Fibroblast of lung (primary cell): ENCODE measurements around the gene HOXA9. TPM values are rescaled to one million over a fixed set of nuclear protein-coding genes. Genes with fewer than 3 reads are reported as not detected.
A peak's percentile ranks its signal among the peaks of the same experiment; 100 is the strongest.

ENCODE experiments used
- DNase-seq, 2 donors: peaks; one replicate each; pipeline versions ENCODE4 v3.0.0 to v3.0.0-alpha.2; 2010; ENCODE audit warnings: low read depth in 2 of 2
- H2AFZ ChIP-seq: 2 replicates; pipeline ENCODE4 v1.5.1; 2012; ENCODE audit warnings: low read length, control low read depth, inconsistent platforms
- H3K27ac ChIP-seq: 2 replicates; pipeline ENCODE4 v1.5.1; 2011; ENCODE audit warnings: low read length, control low read depth; ENCODE audit not compliant: insufficient read depth
- H3K27me3 ChIP-seq: 2 replicates; pipeline ENCODE4 v1.5.1; 2011; ENCODE audit warnings: mild to moderate bottlenecking, low read length; ENCODE audit not compliant: control insufficient read depth, insufficient read depth
- H3K36me3 ChIP-seq: 2 replicates; pipeline ENCODE4 v1.5.1; 2011; ENCODE audit warnings: low read length; ENCODE audit not compliant: control insufficient read depth, insufficient read depth
- H3K4me1 ChIP-seq: 2 replicates; pipeline ENCODE4 v1.5.1; 2011; ENCODE audit warnings: low read length; ENCODE audit not compliant: control insufficient read depth, insufficient read depth; ENCODE audit errors: extremely low read depth
- H3K4me2 ChIP-seq: 2 replicates; pipeline ENCODE4 v1.5.1; 2011; ENCODE audit warnings: low read length, control low read depth; ENCODE audit not compliant: insufficient read depth; ENCODE audit errors: extremely low read depth
- H3K4me3 ChIP-seq, 4 experiments: fragments of 200-600 bp in 1 of 4; sonication (generic) in 1 of 4; replicated peaks in 1 of 4; 2 replicates each; pipeline ENCODE4 v1.5.1; 2011 to 2016; ENCODE audit warnings: low read length in 4 of 4, low read depth in 3 of 4, mild to moderate bottlenecking in 3 of 4, control low read depth in 2 of 4, inconsistent platforms in 1 of 4, mixed read lengths in 1 of 4; ENCODE audit not compliant: insufficient read depth in 1 of 4; ENCODE audit errors: control extremely low read depth in 1 of 4
- H3K79me2 ChIP-seq: 2 replicates; pipeline ENCODE4 v1.5.1; 2012; ENCODE audit warnings: mild to moderate bottlenecking, low read length, inconsistent platforms; ENCODE audit not compliant: control insufficient read depth, insufficient read depth
- H3K9ac ChIP-seq: 2 replicates; pipeline ENCODE4 v1.5.1; 2011; ENCODE audit warnings: mild to moderate bottlenecking, low read length, control low read depth; ENCODE audit not compliant: insufficient read depth
- H3K9me3 ChIP-seq: 2 replicates; pipeline ENCODE4 v1.5.1; 2012; ENCODE audit warnings: low read depth, low read length; ENCODE audit not compliant: control insufficient read depth, insufficient read depth
- H4K20me1 ChIP-seq: 2 replicates; pipeline ENCODE4 v1.5.1; 2011; ENCODE audit warnings: low read length; ENCODE audit not compliant: control insufficient read depth, insufficient read depth; ENCODE audit errors: extremely low read depth
- CTCF ChIP-seq, 2 donors: IDR thresholded peaks in 1 of 2; conservative IDR thresholded peaks in 1 of 2; 1 replicate in 1 of 2; 2 replicates in 1 of 2; pipeline ENCODE4 v1.5.1; 2011 to 2012; ENCODE audit warnings: low read length in 2 of 2, control low read depth in 1 of 2, inconsistent platforms in 1 of 2, low read depth in 1 of 2, mild to moderate bottlenecking in 1 of 2
- EZH2 ChIP-seq: IDR thresholded peaks from 2 replicates; pipeline ENCODE4 v1.5.1; 2012; ENCODE audit warnings: low read length, control low read depth, mild to moderate bottlenecking; ENCODE audit errors: missing control alignments
- polyA plus RNA-seq, 2 donors: library from polyadenylated mRNA; depleted of rRNA in 1 of 2; stranded (reverse) in 1 of 2; unstranded in 1 of 2; fragments of >200 nt; gene quantifications; 2 replicates each; pipeline ENCODE4 v1.2.1, GENCODE V29; 2011 to 2012; ENCODE audit warnings: missing spikeins in 1 of 2
- total RNA-seq: library from RNA; depleted of rRNA; stranded (reverse); fragments of >200 nt; gene quantifications from 2 replicates; pipeline ENCODE4 v1.2.1, GENCODE V29; 2014

Gene HOXA9
- total and polyA plus RNA-seq, 2 donors (not counting 1 experiment from before 2014, with no cell fraction given): 0.08 TPM; not detected in 1

DNA sequence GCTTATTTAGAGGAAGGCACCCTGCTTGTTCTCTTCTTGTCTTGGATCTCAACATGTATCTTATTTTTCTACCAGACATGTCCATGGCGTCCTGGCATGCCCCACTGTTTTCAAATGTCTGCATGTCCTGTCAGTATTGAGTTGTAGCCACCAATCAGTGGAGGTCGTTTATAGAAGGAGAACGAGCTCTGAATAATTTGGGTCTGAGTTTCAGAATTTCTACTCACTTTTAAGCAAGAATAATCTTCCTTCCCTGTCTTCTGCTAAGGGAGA, 37.5 kb upstream of the HOXA9 start:
- Histone ChIP-seq H3K4me1 (peaks cover 2% of the 10 kb centered on the region), H3K36me3 (no peaks in the 10 kb centered on the region), H4K20me1 (no peaks in the 10 kb centered on the region), H3K4me2 (no peak overlapping the region), H3K27ac (no peak overlapping the region), H3K27me3 (peaks cover 86% of the 10 kb centered on the region), H3K79me2 (no peaks in the 10 kb centered on the region), H3K4me3 (no peak overlapping the region), H3K9ac (no peak overlapping the region), H3K9me3 (no peaks in the 10 kb centered on the region), H2AFZ (no peak overlapping the region)
- TF ChIP-seq EZH2: no peak
- no peak for TF ChIP-seq CTCF (conservative IDR thresholded peaks at IDR 0.05 in 1 of 2, IDR thresholded peaks at IDR 0.05 in 1 of 2; ENCODE audit: low read depth in 1 of 2, low read length in 2 of 2)
- no peak for DNase-seq

DNA sequence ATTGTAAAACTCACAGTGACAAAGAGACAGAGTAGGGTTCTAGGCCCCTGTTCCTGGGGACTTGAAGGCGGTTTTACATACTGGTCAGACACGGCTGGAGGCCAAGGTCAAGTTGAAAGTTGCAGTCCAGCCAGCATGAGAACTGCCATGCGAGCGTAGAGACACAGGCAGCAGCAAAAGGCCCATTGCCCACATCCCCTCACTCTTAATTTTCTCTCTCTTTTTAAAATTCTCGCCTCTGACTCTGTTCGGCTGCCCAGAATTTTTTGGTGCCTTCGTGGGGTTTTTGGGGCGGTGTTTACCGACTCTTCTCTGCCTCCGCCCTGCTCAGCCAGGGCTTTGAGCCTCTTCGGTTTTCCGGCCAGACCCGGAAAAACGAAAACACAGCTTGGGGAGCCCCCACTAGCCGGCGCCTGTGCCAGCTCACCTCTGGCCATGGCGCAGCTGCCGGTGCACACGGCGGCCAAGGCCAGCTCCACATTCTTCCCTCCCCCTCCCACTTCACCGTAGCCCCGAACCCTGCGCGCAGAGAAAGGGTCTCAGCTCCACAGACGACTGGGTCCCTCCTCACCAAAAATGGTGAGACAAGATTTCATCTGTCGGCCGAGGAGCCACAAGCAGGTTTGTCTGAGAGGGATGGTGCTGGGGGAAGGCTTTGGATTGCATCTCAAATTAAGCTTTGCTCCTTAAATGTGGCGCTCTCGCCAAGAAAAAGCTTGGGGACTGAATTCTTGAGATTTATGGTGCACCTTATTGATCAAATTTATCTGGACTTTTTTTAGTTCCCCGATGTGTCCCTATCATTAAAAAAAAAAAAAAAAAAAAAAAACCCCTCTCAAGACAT, 36.9 kb upstream of the HOXA9 start:
- Histone ChIP-seq H3K4me1 (peaks cover 2% of the 10 kb centered on the region), H3K4me3 (no peak overlapping the region), H2AFZ (no peak overlapping the region), H4K20me1 (no peaks in the 10 kb centered on the region), H3K36me3 (no peaks in the 10 kb centered on the region), H3K4me2 (no peak overlapping the region), H3K27ac (no peak overlapping the region), H3K27me3 (peaks cover 87% of the 10 kb centered on the region), H3K9ac (no peak overlapping the region), H3K9me3 (no peaks in the 10 kb centered on the region), H3K79me2 (no peaks in the 10 kb centered on the region)
- TF ChIP-seq EZH2 (peak; percentile 64), CTCF (conservative IDR thresholded peaks at IDR 0.05 in 1 of 2, IDR thresholded peaks at IDR 0.05 in 1 of 2; ENCODE audit: low read depth in 1 of 2, low read length in 2 of 2) (no peak)
- no peak for DNase-seq

DNA sequence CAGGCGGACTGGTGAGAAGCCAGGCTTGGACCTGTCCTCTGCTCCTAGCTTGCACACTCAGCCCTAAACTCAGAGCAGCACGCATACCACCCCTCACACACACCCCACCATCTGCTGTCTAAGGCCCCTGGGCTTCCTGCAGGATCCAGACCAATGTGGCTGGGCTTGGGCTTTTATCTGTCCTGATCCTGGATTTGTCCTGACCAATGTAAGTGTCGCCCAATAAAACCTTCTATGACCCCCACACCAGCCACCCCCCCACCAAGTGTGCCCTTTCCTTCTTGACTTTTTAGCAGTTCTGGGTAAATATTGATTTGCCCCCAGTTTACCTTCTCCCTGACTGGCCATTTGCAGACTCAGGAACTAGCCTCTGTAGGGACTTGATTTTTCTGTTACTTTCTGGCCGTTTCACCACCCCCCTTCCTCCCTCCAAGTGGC, 36.3 kb upstream of the HOXA9 start:
- Histone ChIP-seq H3K27me3 (peaks cover 86% of the 10 kb centered on the region), H3K4me2 (peak overlapping the region; percentile 1), H2AFZ (no peak overlapping the region)

More for the DNA sequence above, 36.3 kb upstream of the HOXA9 start:
- no peaks in the 10 kb centered on the region for H3K36me3 ChIP-seq
- TF ChIP-seq EZH2 (no peak), CTCF (conservative IDR thresholded peaks at IDR 0.05 in 1 of 2, IDR thresholded peaks at IDR 0.05 in 1 of 2; ENCODE audit: low read depth in 1 of 2, low read length in 2 of 2) (no peak)
- no peaks in the 10 kb centered on the region for H3K9me3 ChIP-seq
- H3K4me3 ChIP-seq: no peak overlapping the region
- DNase-seq: no peak
- no peaks in the 10 kb centered on the region for H3K79me2 ChIP-seq
- H3K4me1 ChIP-seq: peaks cover 2% of the 10 kb centered on the region
- no peak overlapping the region for H3K27ac ChIP-seq
- no peaks in the 10 kb centered on the region for H4K20me1 ChIP-seq
- no peak overlapping the region for H3K9ac ChIP-seq
